ENCODE results near the gene CATSPERE. TPM values are rescaled to one million over a fixed set of nuclear protein-coding genes. Genes with fewer than 3 reads are reported as not detected.
A peak's percentile ranks its signal among the peaks of the same experiment; 100 is the strongest.

The CATSPERE gene
- total RNA-seq (1 to 10 TPM; 1.4 to 2.3 TPM), polyA plus RNA-seq (under 1 TPM in 1 of 2 donors, not detected in 1; 0.30 TPM)

GRCh38 chr1:244461245-244462071 is at the start of gene CATSPERE:
Gene CATSPERE, plus strand, starts transcription at chr1:244461273. Its CDS starts 157 bp downstream, at chr1:244461430.
- H3K9me3 Mint-ChIP-seq: no peaks in the 10 kb centered on the region
- Histone ChIP-seq H3K27me3 (ENCODE audit: insufficient read depth, low read length) (no peaks in the 10 kb centered on the region), H3K4me3 (ENCODE audit: low read length in 2 of 2) (peak within 1 kb of the TSS; percentile 70 to 89), H3K36me3 (ENCODE audit: insufficient read depth, low read length) (no peaks in the 10 kb centered on the region), H3K27ac (ENCODE audit: low read depth, low read length) (peak within 1 kb of the TSS; percentile 70), H3K9me3 (ENCODE audit: control insufficient read depth in 1 of 2, low read length in 2 of 2) (no peaks in the 10 kb centered on the region), H3K4me1 (ENCODE audit: insufficient read depth, low read length) (peaks cover 9% of the 10 kb centered on the region)
- H3K4me3 Mint-ChIP-seq: peak within 1 kb of the TSS; percentile 78 to 90 (median 84)
- peaks cover 7 to 14% (median 11%) of the 10 kb centered on the region in 4 donors for H3K4me1 Mint-ChIP-seq
- H3K27ac Mint-ChIP-seq: peak within 1 kb of the TSS; percentile 62 to 98 (median 88)
- CTCF ChIA-PET (ENCODE audit: partially characterized antibody): interaction anchor here (0.5 to 1.2 kb wide), 3 partner anchors 8 to 17 kb away, joined by 3 read pairs; no protein-coding TSS in a partner anchor
- peak; percentile 72 to 80 (median 77) for DNase-seq
- intact Hi-C loops (cut with micrococcal nuclease): loop anchor here (1.0 kb wide), 1 partner anchor 9 kb away; no protein-coding TSS in a partner anchor
- H3K27me3 Mint-ChIP-seq: no peaks in the 10 kb centered on the region
- POLR2A ChIA-PET (ENCODE audit: partially characterized antibody): interaction anchor here (0.7 to 3.7 kb wide), 13 partner anchors 9 to 1206 kb away, joined by 3 to 29 read pairs (median 7); partner anchors contain the start of genes ADSS2, CEP170, COX20 and DESI2
- H3K36me3 Mint-ChIP-seq: peaks cover 0 to 1% of the 10 kb centered on the region in 2 donors

DNA sequence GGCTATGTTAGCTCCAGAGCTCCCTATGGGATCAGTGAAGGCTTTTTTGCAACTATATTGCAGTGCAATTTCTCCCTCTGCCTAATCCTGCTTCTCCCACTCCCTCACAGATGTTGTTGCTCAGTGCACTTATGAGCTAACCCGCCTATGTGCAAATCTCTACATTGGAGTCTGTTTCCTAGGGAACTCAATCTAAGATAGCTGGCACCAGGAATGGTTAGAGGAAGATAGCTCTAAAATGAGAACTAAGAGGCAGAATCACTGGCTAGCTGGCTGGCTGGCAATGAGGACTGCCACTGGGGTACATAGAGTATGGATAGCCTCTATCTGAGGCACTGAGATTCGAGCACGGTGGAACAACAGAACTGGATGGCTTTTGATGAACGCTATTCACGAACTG is 48.9 kb upstream of the CATSPERE start:
- peaks cover 0 to 3% (median 0%) of the 10 kb centered on the region in 8 donors for H3K9me3 Mint-ChIP-seq
- Histone ChIP-seq H3K36me3 (ENCODE audit: insufficient read depth, low read length) (peaks cover 71% of the 10 kb centered on the region), H3K9me3 (ENCODE audit: control insufficient read depth in 1 of 2, low read length in 2 of 2) (no peaks in the 10 kb centered on the region), H3K4me3 (ENCODE audit: low read length in 2 of 2) (no peak overlapping the region), H3K4me1 (ENCODE audit: insufficient read depth, low read length) (no peaks in the 10 kb centered on the region), H3K27ac (ENCODE audit: low read depth, low read length) (no peak overlapping the region), H3K27me3 (ENCODE audit: insufficient read depth, low read length) (no peaks in the 10 kb centered on the region)
- ChIA-PET POLR2A (ENCODE audit: partially characterized antibody) (interaction anchor here (0.6 kb wide), 1 partner anchor 450 kb away, joined by 3 read pairs; no protein-coding TSS in a partner anchor), CTCF (ENCODE audit: partially characterized antibody) (interaction anchor here (0.5 kb wide), 1 partner anchor 112 kb away, joined by 4 read pairs; no protein-coding TSS in a partner anchor)
- no peak for DNase-seq
- H3K4me1 Mint-ChIP-seq: peaks cover 0 to 7% (median 6%) of the 10 kb centered on the region in 4 donors
- peak overlapping the region in 2 of 7 donors; percentile 62 to 64 for H3K27ac Mint-ChIP-seq
- intact Hi-C loops (cut with micrococcal nuclease): no loop called here
- H3K36me3 Mint-ChIP-seq: peaks cover 91 to 93% of the 10 kb centered on the region in 2 donors
- H3K27me3 Mint-ChIP-seq: no peaks in the 10 kb centered on the region
- H3K4me3 Mint-ChIP-seq: no peak overlapping the region

DNA sequence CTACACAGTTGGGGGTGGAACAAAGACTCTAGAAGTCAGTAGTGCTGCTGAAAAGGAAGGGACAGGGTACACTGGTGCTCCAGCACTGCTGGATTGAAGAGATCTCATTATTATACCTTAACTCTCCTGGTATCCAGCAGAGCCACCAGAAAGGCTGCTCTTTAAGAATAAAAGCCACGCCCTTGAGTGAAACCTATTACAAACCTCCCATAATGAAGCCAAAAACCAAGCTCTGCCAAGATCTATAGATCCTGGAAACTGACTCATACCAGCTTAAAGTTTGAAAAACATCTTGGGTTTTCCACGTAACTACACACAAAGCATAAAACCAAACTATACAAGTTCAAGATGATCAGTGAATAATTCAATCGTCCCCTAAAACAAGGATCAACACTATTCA is 47.3 kb upstream of the CATSPERE start:
- no peaks in the 10 kb centered on the region for H3K27me3 ChIP-seq (ENCODE audit: insufficient read depth, low read length)
- H3K27ac ChIP-seq (ENCODE audit: low read depth, low read length): no peak overlapping the region
- ChIA-PET POLR2A (ENCODE audit: partially characterized antibody) (no interaction called here), CTCF (ENCODE audit: partially characterized antibody) (interaction anchor here (0.6 to 2.4 kb wide), 2 partner anchors 13 to 21 kb away, joined by 3 to 7 read pairs; no protein-coding TSS in a partner anchor)
- Mint-ChIP-seq H3K4me1 (peaks cover 0 to 7% (median 6%) of the 10 kb centered on the region in 4 donors), H3K27ac (no peak overlapping the region), H3K4me3 (no peak overlapping the region), H3K9me3 (no peaks in the 10 kb centered on the region), H3K36me3 (peaks cover 91 to 92% of the 10 kb centered on the region in 2 donors), H3K27me3 (no peaks in the 10 kb centered on the region)
- H3K9me3 ChIP-seq (ENCODE audit: control insufficient read depth in 1 of 2, low read length in 2 of 2): no peaks in the 10 kb centered on the region
- no peak for DNase-seq
- H3K4me3 ChIP-seq (ENCODE audit: low read length in 2 of 2): no peak overlapping the region
- H3K4me1 ChIP-seq (ENCODE audit: insufficient read depth, low read length): no peaks in the 10 kb centered on the region
- peaks cover 70% of the 10 kb centered on the region for H3K36me3 ChIP-seq (ENCODE audit: insufficient read depth, low read length)
- intact Hi-C loops (cut with micrococcal nuclease): no loop called here

DNA sequence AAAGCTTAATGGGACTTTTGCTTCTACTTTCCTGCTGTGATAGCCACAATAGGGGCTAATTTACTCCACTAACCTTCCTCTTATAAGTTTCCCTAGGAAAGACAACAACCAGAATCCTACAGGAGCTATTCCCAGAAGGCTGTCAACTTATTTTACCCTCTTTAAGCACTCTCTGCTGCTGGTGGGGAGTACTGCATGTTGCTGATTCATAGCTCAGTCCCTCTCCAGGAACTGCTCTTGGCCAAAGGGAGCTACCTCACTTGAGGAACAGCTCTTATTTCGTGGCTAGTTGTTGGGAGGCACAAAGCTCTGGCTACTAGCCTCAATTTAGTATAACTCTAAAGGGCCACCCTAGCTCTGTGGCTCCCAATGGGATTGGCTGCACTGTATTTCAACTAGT is 46.5 kb upstream of the CATSPERE start:
- peaks cover 90 to 92% of the 10 kb centered on the region in 2 donors for H3K36me3 Mint-ChIP-seq
- H3K27ac Mint-ChIP-seq: peak overlapping the region in 1 of 7 donors; percentile 35
- Histone ChIP-seq H3K9me3 (ENCODE audit: control insufficient read depth in 1 of 2, low read length in 2 of 2) (no peaks in the 10 kb centered on the region), H3K36me3 (ENCODE audit: insufficient read depth, low read length) (peaks cover 65% of the 10 kb centered on the region), H3K27ac (ENCODE audit: low read depth, low read length) (no peak overlapping the region), H3K27me3 (ENCODE audit: insufficient read depth, low read length) (no peaks in the 10 kb centered on the region), H3K4me1 (ENCODE audit: insufficient read depth, low read length) (no peaks in the 10 kb centered on the region), H3K4me3 (ENCODE audit: low read length in 2 of 2) (no peak overlapping the region)
- CTCF ChIA-PET (ENCODE audit: partially characterized antibody): interaction anchor here (2.4 kb wide), 1 partner anchor 14 kb away, joined by 7 read pairs; no protein-coding TSS in a partner anchor
- no peaks in the 10 kb centered on the region for H3K27me3 Mint-ChIP-seq
- peaks cover 0 to 7% (median 6%) of the 10 kb centered on the region in 4 donors for H3K4me1 Mint-ChIP-seq
- H3K9me3 Mint-ChIP-seq: no peaks in the 10 kb centered on the region
- POLR2A ChIA-PET (ENCODE audit: partially characterized antibody): no interaction called here
- no peak overlapping the region for H3K4me3 Mint-ChIP-seq
- DNase-seq: no peak
- intact Hi-C loops (cut with micrococcal nuclease): no loop called here

DNA sequence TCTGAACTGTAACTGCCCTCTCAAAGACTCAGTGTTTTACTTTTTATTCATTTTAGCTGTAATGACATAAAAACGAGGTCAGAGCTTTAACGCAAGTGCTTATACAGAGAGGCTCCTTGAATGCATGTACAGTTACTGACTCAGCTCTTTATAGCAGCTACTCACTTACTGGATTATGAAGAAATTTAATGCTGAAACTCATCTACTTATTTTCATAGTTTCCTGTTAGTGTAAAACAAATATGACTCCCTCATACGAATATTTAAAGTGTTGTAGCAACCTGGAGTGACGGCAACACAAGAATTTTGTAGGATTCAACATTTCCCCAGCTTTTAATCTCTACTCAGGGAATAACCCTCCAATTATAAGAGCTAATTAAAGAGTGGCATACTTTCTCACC is 42.0 kb upstream of the CATSPERE start:
- intact Hi-C loops (cut with micrococcal nuclease): no loop called here
- Histone ChIP-seq H3K36me3 (ENCODE audit: insufficient read depth, low read length) (peaks cover 55% of the 10 kb centered on the region), H3K4me1 (ENCODE audit: insufficient read depth, low read length) (no peaks in the 10 kb centered on the region), H3K27ac (ENCODE audit: low read depth, low read length) (no peak overlapping the region), H3K9me3 (ENCODE audit: control insufficient read depth in 1 of 2, low read length in 2 of 2) (no peaks in the 10 kb centered on the region), H3K27me3 (ENCODE audit: insufficient read depth, low read length) (no peaks in the 10 kb centered on the region), H3K4me3 (ENCODE audit: low read length in 2 of 2) (no peak overlapping the region)
- peaks cover 0 to 6% (median 0%) of the 10 kb centered on the region in 4 donors for H3K4me1 Mint-ChIP-seq
- CTCF ChIA-PET (ENCODE audit: partially characterized antibody): interaction anchor here (0.5 kb wide), 1 partner anchor 14 kb away, joined by 3 read pairs; no protein-coding TSS in a partner anchor
- POLR2A ChIA-PET (ENCODE audit: partially characterized antibody): no interaction called here
- no peaks in the 10 kb centered on the region for H3K27me3 Mint-ChIP-seq
- no peak for DNase-seq
- H3K27ac Mint-ChIP-seq: peak overlapping the region in 1 of 7 donors; percentile 0
- H3K4me3 Mint-ChIP-seq: no peak overlapping the region
- H3K36me3 Mint-ChIP-seq: peaks cover 69 to 82% of the 10 kb centered on the region in 2 donors
- H3K9me3 Mint-ChIP-seq: no peaks in the 10 kb centered on the region

- no peaks in the 10 kb centered on the region for H3K9me3 ChIP-seq (ENCODE audit: control insufficient read depth in 1 of 2, low read length in 2 of 2)
- POLR2A ChIA-PET (ENCODE audit: partially characterized antibody): no interaction called here
- Mint-ChIP-seq H3K36me3 (peaks cover 49 to 70% of the 10 kb centered on the region in 2 donors), H3K4me3 (no peak overlapping the region), H3K27ac (no peak overlapping the region), H3K4me1 (peaks cover 2 to 11% (median 5%) of the 10 kb centered on the region in 4 donors), H3K9me3 (peaks cover 0 to 3% (median 0%) of the 10 kb centered on the region in 8 donors), H3K27me3 (no peaks in the 10 kb centered on the region)
- DNase-seq: no peak
- H3K4me3 ChIP-seq (ENCODE audit: low read length in 2 of 2): no peak overlapping the region
- CTCF ChIA-PET (ENCODE audit: partially characterized antibody): no interaction called here
- no peak overlapping the region for H3K27ac ChIP-seq (ENCODE audit: low read depth, low read length)
- peaks cover 30% of the 10 kb centered on the region for H3K36me3 ChIP-seq (ENCODE audit: insufficient read depth, low read length)
- no peaks in the 10 kb centered on the region for H3K27me3 ChIP-seq (ENCODE audit: insufficient read depth, low read length)
- no peaks in the 10 kb centered on the region for H3K4me1 ChIP-seq (ENCODE audit: insufficient read depth, low read length)
- intact Hi-C loops (cut with micrococcal nuclease): no loop called here
Measured at GRCh38 chr1:244422174-244422573, 38.9 kb upstream of the CATSPERE start.

Data from CD4-positive, alpha-beta memory T cell (primary cell).